DOHH2 (cell line): Measurements from ENCODE around the gene NGEF.

Experiments used
- H3F3A ChIP-seq: fragments of 200-600 bp; sonication (generic), shearing (Covaris generic); 2 replicates; pipeline ENCODE4 v1.6.0; 2016; ENCODE audit warnings: antibody characterized with exemption, mild to moderate bottlenecking; ENCODE audit not compliant: control insufficient read depth, insufficient read depth
- H3K27ac ChIP-seq: fragments of 200-600 bp; sonication (generic); 2 replicates; pipeline ENCODE4 v1.5.1; 2014; ENCODE audit warnings: low read depth, mild to moderate bottlenecking, low read length, moderate library complexity
- H3K27me3 ChIP-seq: fragments of 200-600 bp; sonication (generic); 2 replicates; pipeline ENCODE4 v1.6.1; 2014; ENCODE audit warnings: mild to moderate bottlenecking, low read length, mixed read lengths; ENCODE audit not compliant: control insufficient read depth
- H3K36me3 ChIP-seq: fragments of 200-600 bp; sonication (generic); 2 replicates; pipeline ENCODE4 v1.6.1; 2014; ENCODE audit warnings: mild to moderate bottlenecking, low read length, moderate library complexity, mixed read lengths; ENCODE audit not compliant: control insufficient read depth
- H3K4me1 ChIP-seq: fragments of 200-600 bp; sonication (generic); 2 replicates; pipeline ENCODE4 v1.6.1; 2014; ENCODE audit warnings: mild to moderate bottlenecking, low read length, mixed read lengths; ENCODE audit not compliant: control insufficient read depth
- H3K4me2 ChIP-seq: fragments of 200-600 bp; sonication (generic); 2 replicates; pipeline ENCODE4 v1.6.0; 2014; ENCODE audit warnings: mild to moderate bottlenecking, low read length, moderate library complexity
- H3K4me3 ChIP-seq: fragments of 200-600 bp; sonication (generic); 2 replicates; pipeline ENCODE4 v1.5.1; 2014; ENCODE audit warnings: mild to moderate bottlenecking, low read length, mixed read lengths
- H3K79me2 ChIP-seq: fragments of 200-600 bp; sonication (generic); 2 replicates; pipeline ENCODE4 v1.6.1; 2014; ENCODE audit warnings: mild to moderate bottlenecking, low read length, mixed read lengths; ENCODE audit not compliant: control insufficient read depth
- H3K9me2 ChIP-seq: fragments of 200-600 bp; sonication (generic); replicated peaks from 2 replicates; pipeline ENCODE4 v1.6.1; 2014; ENCODE audit warnings: mild to moderate bottlenecking, low read length, mixed read lengths; ENCODE audit not compliant: control insufficient read depth
- H3K9me3 ChIP-seq: fragments of 200-600 bp; sonication (generic); 2 replicates; pipeline ENCODE4 v1.6.1; 2014; ENCODE audit warnings: antibody characterized with exemption, low read length, mixed read lengths; ENCODE audit not compliant: control insufficient read depth, insufficient read depth
- H4K20me1 ChIP-seq: fragments of 200-600 bp; sonication (generic); 2 replicates; pipeline ENCODE4 v1.6.0; 2014; ENCODE audit warnings: low read depth, mild to moderate bottlenecking, antibody characterized with exemption, low read length, moderate library complexity; ENCODE audit not compliant: control insufficient read depth, insufficient read depth
- EZH2phosphoT487 ChIP-seq: fragments of 200-600 bp; sonication (generic); IDR thresholded peaks from 2 replicates; pipeline ENCODE4 v1.6.1; 2017; ENCODE audit warnings: borderline replicate concordance, mild to moderate bottlenecking, antibody characterized with exemption, low read length, moderate library complexity, mixed read lengths
- TF ChIP-seq, protein P1 (sequence below): fragments of 200-600 bp; sonication (generic); IDR thresholded peaks from one replicate; pipeline ENCODE4 v1.5.1; 2014; ENCODE audit warnings: antibody characterized with exemption, mild to moderate bottlenecking, low read depth, low read length; ENCODE audit not compliant: poor library complexity, severe bottlenecking

NGEF gene

DNA sequence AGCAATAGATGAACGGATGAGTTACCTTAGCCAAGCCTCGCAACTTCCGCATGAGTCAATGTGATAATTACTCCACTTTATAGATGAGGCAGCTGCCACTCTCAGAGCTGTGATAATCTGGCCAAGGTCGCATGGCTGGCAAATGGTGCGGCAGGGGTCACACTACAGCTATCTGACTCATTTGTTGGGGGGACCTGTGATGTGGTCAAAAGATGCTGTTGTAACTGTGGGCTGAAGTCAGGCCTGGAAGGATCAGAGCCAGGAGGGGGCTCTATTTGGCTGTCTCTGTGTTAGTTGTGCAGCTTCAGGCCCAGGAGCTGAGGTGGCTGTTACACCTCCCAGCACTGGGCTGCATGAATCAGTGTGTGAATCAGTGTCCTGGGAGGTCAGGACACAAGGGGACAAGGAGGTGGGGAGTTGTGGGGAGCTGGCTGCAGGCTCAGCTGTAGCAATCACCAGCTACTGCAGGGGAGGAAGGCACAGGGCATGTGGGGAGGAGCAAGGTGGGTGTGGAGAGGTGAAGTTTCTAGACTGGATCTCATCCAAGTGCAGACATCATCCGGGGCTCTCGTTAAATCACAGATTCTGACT is 33.1 kb downstream of the NGEF start:
- Histone ChIP-seq H3K4me1 (no peaks in the 10 kb centered on the region), H3K79me2 (no peaks in the 10 kb centered on the region), H3K27me3 (peaks cover 3% of the 10 kb centered on the region; the same call in 1 of the 2 replicates), H3K9me2 (no peaks in the 10 kb centered on the region), H3K4me2 (no peak overlapping the region), H3K9me3 (no peaks in the 10 kb centered on the region), H3K36me3 (no peaks in the 10 kb centered on the region), H3F3A (no peaks in the 10 kb centered on the region), H3K4me3 (no peak overlapping the region), H4K20me1 (no peaks in the 10 kb centered on the region), H3K27ac (no peak overlapping the region)
- no peak for TF ChIP-seq EZH2phosphoT487
- TF ChIP-seq, protein P1, sequence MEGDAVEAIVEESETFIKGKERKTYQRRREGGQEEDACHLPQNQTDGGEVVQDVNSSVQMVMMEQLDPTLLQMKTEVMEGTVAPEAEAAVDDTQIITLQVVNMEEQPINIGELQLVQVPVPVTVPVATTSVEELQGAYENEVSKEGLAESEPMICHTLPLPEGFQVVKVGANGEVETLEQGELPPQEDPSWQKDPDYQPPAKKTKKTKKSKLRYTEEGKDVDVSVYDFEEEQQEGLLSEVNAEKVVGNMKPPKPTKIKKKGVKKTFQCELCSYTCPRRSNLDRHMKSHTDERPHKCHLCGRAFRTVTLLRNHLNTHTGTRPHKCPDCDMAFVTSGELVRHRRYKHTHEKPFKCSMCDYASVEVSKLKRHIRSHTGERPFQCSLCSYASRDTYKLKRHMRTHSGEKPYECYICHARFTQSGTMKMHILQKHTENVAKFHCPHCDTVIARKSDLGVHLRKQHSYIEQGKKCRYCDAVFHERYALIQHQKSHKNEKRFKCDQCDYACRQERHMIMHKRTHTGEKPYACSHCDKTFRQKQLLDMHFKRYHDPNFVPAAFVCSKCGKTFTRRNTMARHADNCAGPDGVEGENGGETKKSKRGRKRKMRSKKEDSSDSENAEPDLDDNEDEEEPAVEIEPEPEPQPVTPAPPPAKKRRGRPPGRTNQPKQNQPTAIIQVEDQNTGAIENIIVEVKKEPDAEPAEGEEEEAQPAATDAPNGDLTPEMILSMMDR, result no peak

DNA sequence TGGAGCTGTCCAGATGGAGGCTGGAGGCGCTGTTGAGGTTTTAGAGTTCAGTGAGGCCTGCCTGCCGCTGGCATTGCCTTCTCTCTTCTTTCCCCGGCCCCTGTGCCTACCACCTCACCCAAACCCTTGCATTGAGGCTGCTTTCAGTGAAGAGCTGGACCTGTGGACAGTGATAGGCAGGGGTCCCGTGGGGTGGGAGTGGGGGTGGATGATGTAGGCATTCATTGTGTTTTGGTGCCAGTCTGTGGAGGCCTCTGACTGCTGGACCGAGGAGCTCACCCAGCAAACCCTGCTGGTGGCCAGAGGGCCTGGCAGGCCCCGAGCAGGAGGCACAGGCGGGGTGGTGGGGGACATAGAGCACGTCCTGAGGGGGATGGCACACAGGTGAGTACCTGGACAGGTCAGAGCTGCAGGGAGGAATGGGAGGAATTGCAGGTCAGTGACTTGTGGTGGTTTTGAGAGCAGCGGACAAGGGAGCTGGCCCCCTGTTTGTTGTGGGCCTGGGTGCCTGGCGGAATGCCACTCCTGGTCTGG is 35.6 kb downstream of the NGEF start:
- H3K4me3 ChIP-seq, result no peak overlapping the region
- H3K36me3 ChIP-seq, result no peaks in the 10 kb centered on the region
- no peaks in the 10 kb centered on the region for H4K20me1 ChIP-seq
- no peaks in the 10 kb centered on the region for H3K4me1 ChIP-seq
- no peaks in the 10 kb centered on the region for H3F3A ChIP-seq
- H3K9me2 ChIP-seq, result no peaks in the 10 kb centered on the region
- no peaks in the 10 kb centered on the region for H3K9me3 ChIP-seq
- H3K79me2 ChIP-seq, result no peaks in the 10 kb centered on the region
- no peak for TF ChIP-seq EZH2phosphoT487
- TF ChIP-seq, protein P1, result no peak
- H3K4me2 ChIP-seq, result no peak overlapping the region
- no peak overlapping the region for H3K27ac ChIP-seq
- H3K27me3 ChIP-seq, result peaks cover 10% of the 10 kb centered on the region; the same call in 1 of the 2 replicates

DNA sequence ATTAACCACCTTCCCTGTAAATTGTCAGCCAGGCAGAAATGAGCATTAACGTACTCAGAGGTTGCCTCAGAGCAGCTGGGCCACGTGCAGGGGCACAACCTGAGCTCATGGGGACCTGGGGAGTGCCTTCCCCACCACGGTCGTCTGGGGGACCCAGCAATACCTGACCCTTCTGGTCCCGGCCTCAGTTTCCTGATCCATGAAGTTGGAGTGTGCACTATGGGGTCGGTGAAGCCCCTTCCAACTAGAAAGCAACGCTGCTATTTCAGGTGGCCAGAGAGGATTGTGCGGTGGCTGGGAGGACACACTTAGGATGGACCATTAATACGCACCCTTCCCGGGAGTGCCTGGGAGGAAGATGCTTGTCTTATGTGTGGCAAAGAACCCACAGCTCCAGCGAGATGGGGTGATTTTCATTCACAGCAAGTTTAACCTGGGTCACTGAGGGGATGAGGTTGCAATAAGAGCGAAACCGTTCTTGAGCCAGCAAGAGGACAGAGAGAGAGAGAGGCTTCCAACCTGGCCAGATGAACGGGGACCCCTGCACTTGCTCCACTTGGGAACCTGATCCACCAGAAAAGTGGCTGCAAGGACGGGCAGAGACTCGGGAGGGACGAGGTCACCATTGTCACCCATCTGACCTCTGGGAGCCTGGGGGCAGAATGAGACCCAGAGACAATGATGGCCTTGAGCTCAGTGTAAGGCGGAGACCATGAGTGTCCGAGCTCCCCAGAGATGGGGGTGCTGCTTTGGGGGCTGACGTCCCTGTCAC is 36.2 kb downstream of the NGEF start:
- no peak for TF ChIP-seq EZH2phosphoT487
- TF ChIP-seq, protein P1, result no peak
- H3K79me2 ChIP-seq, result no peaks in the 10 kb centered on the region
- no peak overlapping the region for H3K4me2 ChIP-seq
- no peak overlapping the region for H3K27ac ChIP-seq
- no peaks in the 10 kb centered on the region for H3K36me3 ChIP-seq
- H3K4me1 ChIP-seq, result no peaks in the 10 kb centered on the region
- H3K4me3 ChIP-seq, result no peak overlapping the region
- H3K9me2 ChIP-seq, result no peaks in the 10 kb centered on the region
- no peaks in the 10 kb centered on the region for H4K20me1 ChIP-seq
- H3K27me3 ChIP-seq, result peaks cover 10% of the 10 kb centered on the region; the same call in 1 of the 2 replicates
- H3K9me3 ChIP-seq, result no peaks in the 10 kb centered on the region
- H3F3A ChIP-seq, result no peaks in the 10 kb centered on the region
